C4-2B (cell line): ENCODE results near the gene IKZF1.

Experiments used
- ZFX ChIP-seq: fragments of 450-650 bp; IDR thresholded peaks from 2 replicates; pipeline ENCODE4 v1.6.1; 2017
- TF ChIP-seq, protein P1 (sequence below): fragments of 450-650 bp; conservative IDR thresholded peaks from 2 replicates; pipeline ENCODE4 v1.5.1; 2017; ENCODE audit warnings: mild to moderate bottlenecking

DNA sequence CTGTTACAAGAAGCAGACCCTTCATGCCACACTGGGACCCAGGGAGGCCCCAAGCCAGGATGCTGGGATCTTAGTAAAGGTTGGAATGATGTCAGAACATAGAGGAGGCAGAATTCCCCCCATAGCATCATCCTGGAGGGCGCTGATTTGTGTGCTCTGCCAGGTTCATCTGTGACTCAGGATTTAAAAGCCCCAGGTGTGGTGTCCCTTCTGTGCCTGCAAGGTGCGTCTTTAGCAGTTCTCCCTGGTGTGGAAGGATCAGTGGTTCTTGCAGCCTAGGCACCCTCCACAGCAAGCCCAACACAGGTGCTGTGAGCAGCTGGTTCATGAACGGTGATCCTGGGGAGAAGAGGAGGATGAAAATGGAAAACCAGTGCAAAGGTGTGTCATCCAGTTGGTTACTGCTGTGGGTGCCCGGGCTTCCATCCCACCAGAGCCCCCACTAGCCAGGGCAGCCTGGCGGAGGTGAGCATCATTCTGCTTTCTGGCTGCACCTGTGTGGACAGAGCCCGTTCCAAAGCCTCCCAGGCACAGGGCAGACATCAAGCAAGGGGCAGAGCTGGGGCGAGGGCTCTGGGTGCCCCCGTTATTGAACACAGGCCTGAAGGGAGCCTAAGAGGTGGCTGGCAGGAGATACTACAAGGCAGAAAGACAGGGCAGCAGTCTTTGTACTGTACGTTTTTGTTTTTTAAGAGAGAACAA is 49.5 kb downstream of the IKZF1 start:
- TF ChIP-seq, protein P1, sequence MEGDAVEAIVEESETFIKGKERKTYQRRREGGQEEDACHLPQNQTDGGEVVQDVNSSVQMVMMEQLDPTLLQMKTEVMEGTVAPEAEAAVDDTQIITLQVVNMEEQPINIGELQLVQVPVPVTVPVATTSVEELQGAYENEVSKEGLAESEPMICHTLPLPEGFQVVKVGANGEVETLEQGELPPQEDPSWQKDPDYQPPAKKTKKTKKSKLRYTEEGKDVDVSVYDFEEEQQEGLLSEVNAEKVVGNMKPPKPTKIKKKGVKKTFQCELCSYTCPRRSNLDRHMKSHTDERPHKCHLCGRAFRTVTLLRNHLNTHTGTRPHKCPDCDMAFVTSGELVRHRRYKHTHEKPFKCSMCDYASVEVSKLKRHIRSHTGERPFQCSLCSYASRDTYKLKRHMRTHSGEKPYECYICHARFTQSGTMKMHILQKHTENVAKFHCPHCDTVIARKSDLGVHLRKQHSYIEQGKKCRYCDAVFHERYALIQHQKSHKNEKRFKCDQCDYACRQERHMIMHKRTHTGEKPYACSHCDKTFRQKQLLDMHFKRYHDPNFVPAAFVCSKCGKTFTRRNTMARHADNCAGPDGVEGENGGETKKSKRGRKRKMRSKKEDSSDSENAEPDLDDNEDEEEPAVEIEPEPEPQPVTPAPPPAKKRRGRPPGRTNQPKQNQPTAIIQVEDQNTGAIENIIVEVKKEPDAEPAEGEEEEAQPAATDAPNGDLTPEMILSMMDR = no peak
- no peak for TF ChIP-seq ZFX
